Natural killer cell (primary cell): Measurements from ENCODE around the gene CD37. TPM values are rescaled to one million over a fixed set of nuclear protein-coding genes. Genes with fewer than 3 reads are reported as not detected.

Experiments used
- ATAC-seq, 3 donors: fragments of 150-1000 bp in 2 of 3; fragments of 200-7000 bp in 1 of 3; cut with Tn5 transposase; 1 replicate in 1 of 3; 2 replicates in 2 of 3; pipeline ENCODE4 v1.10.0; 2021; ENCODE audit warnings: mild to moderate bottlenecking in 2 of 3, moderate library complexity in 2 of 3
- DNase-seq, 2 donors: peaks; one replicate each; pipeline versions ENCODE4 v3.0.0 to v3.0.0-alpha.2; 2013 to 2021; ENCODE audit warnings: mixed read lengths in 1 of 2
- H3K27ac ChIP-seq: one replicate; pipeline ENCODE4 v1.5.1; 2013; ENCODE audit warnings: mild to moderate bottlenecking, low read length
- H3K27me3 ChIP-seq: one replicate; pipeline ENCODE4 v1.6.1; 2013; ENCODE audit warnings: low read length; ENCODE audit not compliant: control insufficient read depth, insufficient read depth
- H3K36me3 ChIP-seq: one replicate; pipeline ENCODE4 v1.6.1; 2013; ENCODE audit warnings: low read length; ENCODE audit not compliant: control insufficient read depth, insufficient read depth
- H3K4me1 ChIP-seq: one replicate; pipeline ENCODE4 v1.6.1; 2013; ENCODE audit warnings: low read length; ENCODE audit not compliant: control insufficient read depth, insufficient read depth
- H3K4me3 ChIP-seq: one replicate; pipeline ENCODE4 v1.5.1; 2013; ENCODE audit warnings: low read length
- H3K9me3 ChIP-seq: one replicate; pipeline ENCODE4 v1.6.1; 2013; ENCODE audit warnings: low read length; ENCODE audit not compliant: control insufficient read depth, insufficient read depth
- H3K27ac Mint-ChIP-seq, 2 donors: one replicate each; pipeline ENCODE4 v1.8.0; 2022; ENCODE audit warnings: mild to moderate bottlenecking in 2 of 2, mixed read lengths in 2 of 2, moderate library complexity in 1 of 2
- H3K27me3 Mint-ChIP-seq, 2 donors: one replicate each; pipeline ENCODE4 v1.8.0; 2022; ENCODE audit warnings: low read depth in 2 of 2, mixed read lengths in 2 of 2
- H3K36me3 Mint-ChIP-seq: one replicate; pipeline ENCODE4 v1.8.0; 2022; ENCODE audit warnings: mixed read lengths
- H3K4me1 Mint-ChIP-seq, 2 donors: one replicate each; pipeline ENCODE4 v1.8.0; 2022; ENCODE audit warnings: mixed read lengths in 2 of 2
- H3K4me3 Mint-ChIP-seq: one replicate; pipeline ENCODE4 v1.8.0; 2022; ENCODE audit warnings: mild to moderate bottlenecking, moderate library complexity, mixed read lengths
- H3K9me3 Mint-ChIP-seq, 2 donors: one replicate each; pipeline ENCODE4 v1.8.0; 2022; ENCODE audit warnings: mixed read lengths in 2 of 2
- CTCF ChIP-seq: fragments of 200-600 bp; IDR thresholded peaks from one replicate; pipeline ENCODE4 v1.8.0; 2022; ENCODE audit warnings: antibody characterized with exemption
- WGBS: methylation state at CpG from one replicate; pipeline ENCODE4 v1.1.7; 2013; ENCODE audit warnings: missing lambda C conversion rate; ENCODE audit not compliant: insufficient coverage; 5-methylcytosine and 5-hydroxymethylcytosine counted together
- intact Hi-C: fragments of 100-400 bp; cut with micrococcal nuclease; formaldehyde crosslinking; loops from one replicate; pipeline ENCODE4 v1.14.2; 2022
- total RNA-seq, 4 donors: library from RNA; stranded (reverse); fragments of 120-200 nt in 1 of 4; gene quantifications; one replicate each; pipeline versions ENCODE4 v1.2.3 to v1.2.4, GENCODE V29; 2013 to 2022

CD37 gene
- total RNA-seq, 3 donors from 2014 or later (not counting 1 experiment from before 2014, with no cell fraction given) = 322 to 392 (median 359) TPM

GRCh38 chr19:49374665-49375434 lies 39.6 kb downstream of the CD37 start:
- WGBS = 93% methylated on average over 16 of the region's 16 CpGs
- H3K27ac Mint-ChIP-seq = no peak overlapping the region
- no peak for TF ChIP-seq CTCF

DNA sequence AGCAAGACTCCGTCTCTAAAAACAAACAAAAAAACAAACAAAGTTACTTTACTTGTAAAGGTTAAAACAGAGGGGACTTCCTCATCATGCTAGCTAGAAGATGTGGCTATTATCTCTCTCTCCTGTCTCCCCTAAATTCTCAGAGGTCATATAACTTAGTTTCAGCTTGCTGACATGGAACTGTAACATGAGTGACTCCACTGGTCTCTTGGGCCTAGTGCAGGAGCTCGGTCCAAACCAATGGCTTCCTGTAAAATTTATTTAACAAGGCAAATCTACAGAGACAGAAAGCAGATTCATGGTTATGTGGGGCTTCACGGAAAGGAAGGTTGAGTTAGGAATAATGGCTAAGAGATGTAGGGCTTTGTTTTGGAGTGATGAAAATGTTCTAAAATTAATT lies 43.3 kb downstream of the CD37 start:
- Mint-ChIP-seq H3K27me3 (peaks cover 10 to 18% of the 10 kb centered on the region in 2 donors), H3K4me1 (no peaks in the 10 kb centered on the region), H3K9me3 (peaks cover 3 to 7% of the 10 kb centered on the region in 2 donors), H3K4me3 (no peak overlapping the region), H3K27ac (no peak overlapping the region), H3K36me3 (peaks cover 14% of the 10 kb centered on the region)
- Histone ChIP-seq H3K4me1 (no peaks in the 10 kb centered on the region), H3K4me3 (no peak overlapping the region), H3K27me3 (no peaks in the 10 kb centered on the region), H3K36me3 (no peaks in the 10 kb centered on the region), H3K27ac (no peak overlapping the region), H3K9me3 (no peaks in the 10 kb centered on the region)
- ATAC-seq (no peak), DNase-seq (no peak)
- intact Hi-C loops = no loop called here
- WGBS = 98% methylated on average over 3 of the region's 3 CpGs
- TF ChIP-seq CTCF = no peak

More at GRCh38 chr19:49374665-49375434, 39.6 kb downstream of the CD37 start:
- no peak for DNase-seq
- Histone ChIP-seq H3K9me3 (peaks cover 2% of the 10 kb centered on the region), H3K27ac (no peak overlapping the region), H3K27me3 (no peaks in the 10 kb centered on the region), H3K4me1 (no peaks in the 10 kb centered on the region), H3K36me3 (no peaks in the 10 kb centered on the region), H3K4me3 (no peak overlapping the region)
- H3K27me3 Mint-ChIP-seq = peaks cover 10 to 18% of the 10 kb centered on the region in 2 donors
- intact Hi-C loops = no loop called here
- no peaks in the 10 kb centered on the region for H3K36me3 Mint-ChIP-seq
- no peak for ATAC-seq
- H3K9me3 Mint-ChIP-seq = no peaks in the 10 kb centered on the region
- no peaks in the 10 kb centered on the region for H3K4me1 Mint-ChIP-seq
- H3K4me3 Mint-ChIP-seq = no peak overlapping the region

GRCh38 chr19:49380391-49380790 lies 45.2 kb downstream of the CD37 start:
- intact Hi-C loops = no loop called here
- TF ChIP-seq CTCF = no peak
- H3K36me3 ChIP-seq = no peaks in the 10 kb centered on the region
- H3K4me1 ChIP-seq = no peaks in the 10 kb centered on the region
- Mint-ChIP-seq H3K27me3 (peaks cover 5 to 15% of the 10 kb centered on the region in 2 donors), H3K36me3 (peaks cover 14% of the 10 kb centered on the region), H3K27ac (no peak overlapping the region), H3K4me3 (no peak overlapping the region), H3K9me3 (peaks cover 3 to 7% of the 10 kb centered on the region in 2 donors), H3K4me1 (no peaks in the 10 kb centered on the region)
- H3K27ac ChIP-seq = no peak overlapping the region
- H3K9me3 ChIP-seq = no peaks in the 10 kb centered on the region
- WGBS = 92% methylated on average over 3 of the region's 3 CpGs
- no peak overlapping the region for H3K4me3 ChIP-seq
- no peak for DNase-seq
- H3K27me3 ChIP-seq = no peaks in the 10 kb centered on the region
- ATAC-seq = no peak
